Measurements from ENCODE around the gene NUDT16L1.
A peak's percentile ranks its signal among the peaks of the same experiment; 100 is the strongest.

DNA sequence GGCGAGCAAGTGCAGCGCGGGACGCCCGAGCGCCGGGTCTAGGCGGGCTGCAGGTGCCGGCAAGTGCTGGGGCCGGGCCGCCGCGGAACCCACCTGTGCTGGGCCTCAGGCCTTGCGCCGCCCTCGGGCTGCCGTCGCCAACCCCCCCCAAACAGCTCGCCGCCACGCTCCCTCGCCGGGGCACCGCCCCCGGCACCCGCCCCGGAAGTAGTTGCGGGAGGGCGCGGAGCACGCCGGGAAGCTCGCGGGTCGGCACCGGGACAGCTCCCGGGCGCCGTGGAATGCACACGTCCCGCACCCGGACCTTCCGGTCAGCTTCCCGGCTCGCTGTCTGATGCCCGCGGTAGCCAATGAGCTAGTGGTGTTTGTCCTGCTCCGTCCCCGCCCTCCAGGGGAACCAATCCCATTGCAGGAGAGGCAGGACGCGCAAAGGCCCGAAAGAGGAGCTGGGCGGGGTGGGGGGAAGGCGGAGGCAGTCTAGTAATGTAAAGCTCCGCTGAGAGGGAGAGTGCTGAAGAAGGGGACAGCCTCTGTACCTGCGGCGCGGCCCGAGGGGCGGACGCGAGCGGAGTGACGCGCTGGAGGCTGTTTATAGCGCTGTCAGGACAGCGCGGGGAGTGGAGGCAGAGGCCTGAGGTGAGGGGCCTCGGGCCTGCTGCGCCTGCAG lies 40.8 kb downstream of the NUDT16L1 start, which contains the start of the genes ANKS3 and DNAAF8:
- no peak for TF ChIP-seq CTCF (conservative IDR thresholded peaks at IDR 0.05)
- peak; percentile 83; the same call in 1 of the 2 replicates for TF ChIP-seq ZFX (IDR thresholded peaks at IDR 0.05)

Measured in C4-2B (cell line).